ENCODE measurements around the gene NBAS.

DNA sequence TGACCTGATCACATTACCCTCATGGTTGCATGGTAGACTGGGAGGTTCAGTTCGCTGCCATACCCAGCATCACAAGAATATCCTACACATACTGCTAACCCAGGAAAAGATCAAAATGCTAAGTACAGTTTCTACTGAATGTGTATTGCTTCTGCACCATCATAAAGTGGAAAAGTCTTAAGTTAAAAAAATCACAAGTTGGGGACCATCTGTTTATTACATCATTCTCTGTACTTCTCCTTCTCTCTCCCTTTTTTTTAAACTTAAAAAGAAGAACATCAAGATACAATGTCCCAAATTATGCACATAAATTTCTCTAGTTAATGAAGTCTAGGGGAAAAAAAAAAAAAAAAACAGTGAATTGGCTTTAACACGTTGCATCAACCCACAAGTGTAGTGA is 43.3 kb downstream of the NBAS start:
- TF ChIP-seq CTCF (IDR thresholded peaks at IDR 0.05; ENCODE audit: insufficient read depth, low read depth, low read length) (no peak), EZH2 (IDR thresholded peaks at IDR 0.05; ENCODE audit: insufficient read depth, low read length) (no peak)

All from astrocyte (in vitro differentiated cells and primary cell).